Brain microvascular endothelial cell (primary cell): ENCODE measurements around the gene FERMT2.

Experiments
- DNase-seq: peaks from one replicate; pipeline ENCODE4 v3.0.0-alpha.2; 2020
- H3K27ac ChIP-seq: fragments of 250-450 bp; sonication (Bioruptor Pico); 2 replicates; pipeline ENCODE4 v1.5.1; 2020; ENCODE audit warnings: mild to moderate bottlenecking, moderate library complexity
- H3K27me3 ChIP-seq: fragments of 250-450 bp; sonication (Bioruptor Pico); replicated peaks from 2 replicates; pipeline ENCODE4 v1.5.1; 2020; ENCODE audit warnings: mild to moderate bottlenecking
- H3K36me3 ChIP-seq: fragments of 250-450 bp; sonication (Bioruptor Pico); replicated peaks from 2 replicates; pipeline ENCODE4 v1.5.1; 2020; ENCODE audit warnings: mild to moderate bottlenecking
- H3K4me3 ChIP-seq: 2 replicates; pipeline ENCODE4 v1.5.1; 2011; ENCODE audit warnings: low read depth, mild to moderate bottlenecking, control low read depth, low read length, moderate library complexity
- in situ Hi-C: cut with HindIII; loops from 2 replicates; pipeline ENCODE4 v1.10.0; 2017; ENCODE audit warnings: low sequenced_read_pairs, low pct_ligation_motif_present
- TF ChIP-seq, protein P1 (sequence below): IDR thresholded peaks from 2 replicates; pipeline ENCODE4 v1.5.1; 2011; ENCODE audit warnings: low read depth, mild to moderate bottlenecking, moderate library complexity, low read length, control low read depth, inconsistent platforms; ENCODE audit errors: missing control alignments

The FERMT2 gene

DNA sequence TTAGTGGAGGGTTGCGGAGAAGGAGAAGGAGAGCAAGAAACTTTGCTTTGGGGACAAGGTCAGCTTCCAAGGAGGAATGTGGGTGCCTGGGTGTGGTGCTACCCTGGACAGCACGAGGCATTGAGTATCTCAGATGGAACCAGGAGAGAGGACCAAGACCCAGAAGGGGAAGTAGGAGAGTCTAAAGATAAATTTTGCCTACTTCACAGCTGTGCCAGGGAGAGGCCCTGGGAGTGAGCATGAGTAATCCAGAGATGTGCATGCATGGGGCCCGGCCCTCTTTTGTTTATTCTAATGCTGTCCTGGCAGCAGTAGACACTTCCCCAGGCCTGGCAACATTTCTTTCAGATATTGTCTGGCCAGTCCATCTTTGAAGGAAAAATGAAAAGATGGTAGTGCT, 110.0 kb downstream of the FERMT2 start:
- H3K27me3 ChIP-seq = no peaks in the 10 kb centered on the region
- no peak overlapping the region for H3K4me3 ChIP-seq
- H3K27ac ChIP-seq = no peak overlapping the region
- TF ChIP-seq, protein P1, sequence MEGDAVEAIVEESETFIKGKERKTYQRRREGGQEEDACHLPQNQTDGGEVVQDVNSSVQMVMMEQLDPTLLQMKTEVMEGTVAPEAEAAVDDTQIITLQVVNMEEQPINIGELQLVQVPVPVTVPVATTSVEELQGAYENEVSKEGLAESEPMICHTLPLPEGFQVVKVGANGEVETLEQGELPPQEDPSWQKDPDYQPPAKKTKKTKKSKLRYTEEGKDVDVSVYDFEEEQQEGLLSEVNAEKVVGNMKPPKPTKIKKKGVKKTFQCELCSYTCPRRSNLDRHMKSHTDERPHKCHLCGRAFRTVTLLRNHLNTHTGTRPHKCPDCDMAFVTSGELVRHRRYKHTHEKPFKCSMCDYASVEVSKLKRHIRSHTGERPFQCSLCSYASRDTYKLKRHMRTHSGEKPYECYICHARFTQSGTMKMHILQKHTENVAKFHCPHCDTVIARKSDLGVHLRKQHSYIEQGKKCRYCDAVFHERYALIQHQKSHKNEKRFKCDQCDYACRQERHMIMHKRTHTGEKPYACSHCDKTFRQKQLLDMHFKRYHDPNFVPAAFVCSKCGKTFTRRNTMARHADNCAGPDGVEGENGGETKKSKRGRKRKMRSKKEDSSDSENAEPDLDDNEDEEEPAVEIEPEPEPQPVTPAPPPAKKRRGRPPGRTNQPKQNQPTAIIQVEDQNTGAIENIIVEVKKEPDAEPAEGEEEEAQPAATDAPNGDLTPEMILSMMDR = no peak
- no peaks in the 10 kb centered on the region for H3K36me3 ChIP-seq
- in situ Hi-C loops = no loop called here
- peak; percentile 56 for DNase-seq

DNA sequence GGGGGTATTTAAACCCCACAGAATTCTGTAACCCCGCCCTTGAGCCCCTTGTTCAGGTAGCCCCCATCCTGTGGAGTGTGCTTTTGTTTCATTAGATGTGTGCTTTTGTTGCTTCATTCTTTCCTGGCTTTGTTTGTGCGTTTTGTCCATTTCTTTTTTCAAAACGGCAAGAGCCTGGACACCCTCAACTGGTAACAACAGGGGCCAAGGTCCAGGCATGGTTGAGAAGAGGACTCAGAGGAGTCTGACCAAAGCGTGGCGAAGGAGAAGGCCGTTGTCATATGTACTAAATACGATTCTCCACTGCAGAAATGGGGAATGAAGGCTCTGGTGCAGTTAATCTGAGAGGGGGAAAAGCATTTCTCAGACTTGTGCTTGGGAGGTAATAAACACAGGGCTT, 113.4 kb downstream of the FERMT2 start:
- Histone ChIP-seq H3K36me3 (no peaks in the 10 kb centered on the region), H3K27ac (no peak overlapping the region), H3K4me3 (no peak overlapping the region), H3K27me3 (no peaks in the 10 kb centered on the region)
- in situ Hi-C loops = no loop called here
- TF ChIP-seq, protein P1 = no peak
- DNase-seq = no peak

DNA sequence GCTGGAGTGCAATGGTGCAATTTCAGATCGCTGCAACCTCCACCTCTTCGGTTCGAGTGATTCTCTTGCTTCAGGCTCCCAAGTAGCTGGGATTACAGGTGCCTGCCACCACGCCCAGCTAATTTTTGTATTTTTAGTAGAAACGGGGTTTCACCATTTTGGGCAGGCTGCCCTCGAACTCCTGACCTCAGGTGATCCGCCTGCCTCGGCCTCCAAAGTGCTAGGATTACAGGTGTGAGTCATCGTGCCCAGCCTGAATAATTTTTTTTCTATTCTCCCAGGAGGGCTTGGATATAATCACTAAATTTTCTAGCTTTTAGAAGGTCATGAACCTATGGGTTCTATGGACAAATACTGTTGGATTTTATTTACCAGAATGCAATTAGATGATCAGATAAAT, 114.8 kb downstream of the FERMT2 start:
- Histone ChIP-seq H3K4me3 (no peak overlapping the region), H3K27me3 (no peaks in the 10 kb centered on the region), H3K36me3 (no peaks in the 10 kb centered on the region), H3K27ac (no peak overlapping the region)
- DNase-seq = no peak
- in situ Hi-C loops = no loop called here
- TF ChIP-seq, protein P1 = no peak

DNA sequence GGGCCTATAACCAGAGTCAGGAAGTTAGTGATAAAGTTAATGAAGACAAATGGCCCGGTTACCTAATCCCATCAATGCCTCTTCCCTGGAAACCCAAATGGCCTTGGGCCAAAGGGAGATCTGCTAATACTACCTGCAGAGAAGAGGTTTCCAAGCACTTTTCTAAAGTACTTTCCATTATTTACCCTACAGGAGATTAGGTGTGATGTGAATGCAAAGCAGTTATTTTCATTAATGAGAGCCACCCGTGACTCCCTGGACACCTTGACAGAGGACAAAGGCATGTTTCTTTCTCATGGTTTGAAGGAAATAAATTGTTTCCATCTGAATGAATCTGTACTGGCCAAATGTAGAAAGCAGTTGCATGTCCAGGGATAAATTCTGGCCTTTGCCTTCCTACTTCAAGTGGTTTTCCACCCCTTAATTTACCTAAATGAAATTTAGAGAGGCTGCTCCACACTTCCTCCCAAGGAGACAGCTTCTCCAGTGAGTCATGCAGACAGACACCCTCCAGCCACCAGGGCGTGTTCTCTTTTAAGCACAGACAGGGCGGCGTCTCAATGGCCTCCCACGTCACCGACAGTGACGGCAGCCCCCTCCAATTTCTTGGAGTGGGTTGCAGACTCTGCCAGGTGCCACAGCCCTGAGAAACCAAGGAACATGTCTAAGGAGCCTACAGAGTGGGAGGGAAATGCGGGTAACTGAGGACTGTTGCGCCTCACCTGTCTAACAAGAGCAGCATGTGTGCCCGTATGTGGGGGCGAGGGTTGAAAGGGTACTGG, 115.5 kb downstream of the FERMT2 start:
- H3K27me3 ChIP-seq = no peaks in the 10 kb centered on the region
- H3K27ac ChIP-seq = peak overlapping the region; percentile 89
- no peak overlapping the region for H3K4me3 ChIP-seq
- no peaks in the 10 kb centered on the region for H3K36me3 ChIP-seq
- in situ Hi-C loops = no loop called here
- TF ChIP-seq, protein P1 = no peak
- DNase-seq = peak; percentile 85

DNA sequence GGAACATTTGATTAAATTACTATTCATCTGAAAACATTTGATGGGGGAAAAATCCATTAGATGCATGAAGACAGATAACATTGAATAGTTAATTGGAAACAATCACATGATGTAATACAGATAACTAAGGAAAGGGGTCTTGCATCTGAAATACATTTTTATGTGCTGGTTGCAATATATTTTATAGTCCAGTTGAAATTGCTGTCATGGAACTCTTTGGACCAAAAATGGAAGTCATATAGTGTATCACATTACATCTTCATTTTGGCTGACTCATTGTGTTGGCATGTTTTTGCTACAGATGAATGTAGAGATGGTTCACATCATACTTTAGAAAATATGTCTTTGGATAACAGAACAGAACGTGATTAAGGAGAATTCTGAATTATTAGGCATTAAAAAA, 116.4 kb downstream of the FERMT2 start:
- DNase-seq = peak; percentile 92
- Histone ChIP-seq H3K4me3 (no peak overlapping the region), H3K27ac (peak overlapping the region; percentile 89), H3K36me3 (no peaks in the 10 kb centered on the region), H3K27me3 (no peaks in the 10 kb centered on the region)
- TF ChIP-seq, protein P1 = no peak
- in situ Hi-C loops = no loop called here

DNA sequence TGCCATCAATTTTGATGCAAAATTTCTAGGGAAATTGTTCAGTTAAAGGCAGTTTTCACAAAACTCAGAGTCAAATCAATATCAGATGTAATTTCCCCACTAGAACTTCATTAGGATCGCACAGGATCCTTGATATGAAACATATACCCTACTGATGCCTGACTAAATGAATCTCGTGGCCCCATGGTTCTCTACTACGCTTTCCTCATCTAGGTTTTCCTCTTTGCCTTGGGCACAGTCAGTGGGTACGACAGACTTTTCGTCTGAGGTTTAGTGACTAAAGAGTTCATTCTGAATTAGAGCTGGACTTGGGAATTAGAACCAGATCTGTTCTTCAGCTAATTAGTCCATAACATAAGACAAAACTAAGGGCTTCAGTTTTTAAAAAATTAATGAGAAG, 117.0 kb downstream of the FERMT2 start:
- Histone ChIP-seq H3K36me3 (no peaks in the 10 kb centered on the region), H3K27me3 (no peaks in the 10 kb centered on the region), H3K4me3 (no peak overlapping the region), H3K27ac (peak overlapping the region; percentile 41)
- TF ChIP-seq, protein P1 = no peak
- DNase-seq = no peak
- in situ Hi-C loops = no loop called here
